HG03520 (cell line): ENCODE data around the gene HSD17B14.
"Not testable (repeated sequence)": the region's sequence is repeated elsewhere in the genome, so short reads cannot be mapped to it uniquely, and the experiment has no call there.

ENCODE experiments used
- ATAC-seq: cut with Tn5 transposase; IDR thresholded peaks from one replicate; pipeline ENCODE4 v1.9.1; 2021; ENCODE audit warnings: mild to moderate bottlenecking, moderate library complexity; ENCODE audit not compliant: unreplicated experiment

Gene HSD17B14

GRCh38 chr19:48836089-48837017, at the start of gene HSD17B14:
HSD17B14 (minus strand) TSS chr19:48836491; CDS start chr19:48836411, 80 bp downstream.
- ATAC-seq, result peak; percentile 9

DNA sequence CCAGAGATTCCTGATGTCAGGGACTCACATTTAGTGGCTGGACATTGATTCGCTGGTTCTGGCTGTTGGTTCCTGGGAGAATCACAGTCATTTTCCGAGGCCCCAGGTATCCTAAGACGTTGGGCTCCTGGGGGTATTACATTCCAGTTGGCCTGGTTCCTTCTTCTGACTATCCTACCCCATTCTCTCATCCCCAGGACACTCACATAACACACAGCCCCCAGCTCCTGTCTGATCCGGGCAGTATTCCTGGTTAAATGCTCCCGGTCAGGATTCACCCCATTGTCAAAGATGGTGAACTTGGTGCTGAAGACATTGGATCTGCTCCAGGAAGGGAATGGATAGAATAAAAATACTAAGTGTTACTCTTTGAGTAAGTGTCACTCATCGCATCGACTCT, 47.4 kb upstream of the HSD17B14 start:
- no peak for ATAC-seq

DNA sequence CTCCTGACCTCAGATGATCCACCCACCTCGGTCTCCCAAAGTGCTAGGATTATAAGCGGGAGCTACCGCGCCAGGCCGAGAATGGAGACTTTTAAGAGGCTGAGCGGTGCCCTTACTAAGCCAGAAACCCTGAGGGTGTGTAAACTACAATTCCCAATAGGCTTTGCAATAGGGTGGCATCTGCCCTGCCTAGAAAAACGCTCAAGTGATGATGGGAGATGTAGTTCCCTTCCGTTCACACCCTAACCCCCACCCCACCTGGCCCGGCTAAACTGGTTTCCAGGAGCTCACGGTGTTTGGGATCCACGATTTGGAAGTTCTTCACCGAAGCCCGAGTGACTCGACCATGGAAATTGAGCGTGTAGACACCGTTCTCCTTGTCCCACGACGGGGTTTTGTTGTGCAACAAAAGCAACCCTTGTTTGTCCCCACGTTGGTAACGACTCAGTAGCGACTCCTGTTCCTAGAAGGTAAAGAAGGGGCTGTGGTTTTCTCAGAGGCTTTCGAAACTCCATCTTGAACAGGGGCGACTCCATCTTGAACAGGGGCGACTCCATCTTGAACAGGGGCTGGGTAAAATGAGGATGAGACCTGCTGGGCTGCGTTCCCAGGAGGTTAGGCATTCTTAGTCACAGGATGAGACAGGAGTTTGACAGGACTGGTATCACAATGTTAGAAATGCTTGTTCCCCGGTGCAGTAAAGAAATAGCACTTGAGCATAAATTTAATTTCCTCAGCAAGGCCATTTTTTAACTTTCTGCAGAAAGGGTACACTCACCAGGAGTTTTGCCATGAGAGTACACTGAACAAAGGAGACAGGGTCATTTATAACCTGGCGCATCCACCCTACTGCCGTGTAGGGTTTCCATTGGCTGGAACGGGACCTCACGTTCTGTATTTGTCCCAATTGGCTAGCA, 45.7 kb upstream of the HSD17B14 start:
- ATAC-seq, result no peak

DNA sequence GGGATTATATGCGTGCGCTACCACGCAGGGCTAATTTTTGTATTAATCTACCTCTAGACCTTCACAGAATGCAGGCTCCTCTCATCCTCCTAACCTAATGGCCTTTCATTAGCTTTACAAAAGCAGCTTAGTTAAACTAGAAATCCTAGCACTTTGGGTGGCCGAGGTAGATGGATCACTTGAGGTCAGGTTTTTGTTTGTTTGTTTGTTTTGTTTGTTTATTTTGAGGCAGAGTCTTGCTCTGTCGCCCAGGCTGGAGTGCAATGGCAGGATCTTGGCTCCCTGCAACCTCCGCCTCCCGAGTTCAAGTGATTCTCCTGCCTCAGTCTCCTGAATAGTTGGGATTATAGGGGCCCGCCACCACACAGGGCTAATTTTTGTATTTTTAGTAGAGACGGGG, 43.4 kb upstream of the HSD17B14 start:
- not testable (repeated sequence) for ATAC-seq

GRCh38 chr19:48879025-48879637, 42.8 kb upstream of the HSD17B14 start:
- no peak for ATAC-seq

DNA sequence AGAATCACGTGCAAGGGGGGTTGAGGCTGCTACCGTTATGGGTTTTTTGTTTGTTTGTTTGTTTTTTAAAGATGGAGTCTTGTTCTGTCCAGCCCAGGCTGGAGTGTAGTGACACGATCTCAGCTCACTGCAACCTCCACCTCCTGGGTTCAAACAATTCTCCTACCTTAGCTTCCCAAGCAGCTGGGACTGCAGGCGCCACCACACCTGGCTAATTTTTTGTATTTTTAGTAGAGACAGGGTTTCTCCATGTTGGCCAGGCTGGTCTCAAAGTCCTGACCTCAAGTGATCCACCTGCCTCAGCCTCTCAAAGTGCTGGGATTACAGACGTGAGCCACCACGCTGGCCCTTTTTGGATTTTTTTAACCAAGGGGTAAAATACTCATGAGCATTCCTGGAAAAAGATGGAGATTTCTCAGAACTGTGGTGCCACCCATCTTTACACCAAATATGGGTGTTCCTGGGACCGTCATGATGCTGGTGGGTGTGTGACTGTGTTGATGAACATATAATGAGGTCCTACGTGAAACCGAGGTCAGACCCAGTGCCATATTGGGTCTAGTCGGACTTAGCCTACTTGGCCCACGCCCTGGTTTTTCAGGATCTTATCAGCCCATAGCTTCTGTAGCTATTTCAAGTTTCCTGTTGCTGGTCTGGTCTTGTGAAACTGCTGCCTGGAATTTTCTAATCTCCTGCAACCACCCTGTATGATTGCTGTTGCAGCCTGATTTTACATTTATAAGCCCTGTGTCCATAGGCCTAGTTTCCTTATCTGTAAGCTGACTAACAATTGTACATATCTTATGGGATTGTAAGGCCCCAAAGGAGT, 42.1 kb upstream of the HSD17B14 start:
- no peak for ATAC-seq

DNA sequence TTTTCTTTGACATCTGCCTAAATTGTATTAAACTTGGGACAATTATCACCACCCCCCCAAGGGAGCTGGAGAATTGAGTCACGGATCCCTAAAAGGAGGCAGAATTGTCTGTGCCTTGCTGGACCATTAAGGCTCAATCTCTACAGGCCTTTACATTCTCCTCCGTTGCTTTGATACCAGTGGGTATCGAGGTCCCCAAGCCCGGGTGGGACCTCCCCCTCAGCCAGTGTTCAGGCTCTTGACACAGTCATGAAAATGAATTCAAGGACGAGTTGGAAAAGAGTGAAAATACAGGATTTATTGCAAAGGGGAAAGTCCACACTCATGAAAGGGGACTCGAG, 41.5 kb upstream of the HSD17B14 start:
- ATAC-seq, result no peak

DNA sequence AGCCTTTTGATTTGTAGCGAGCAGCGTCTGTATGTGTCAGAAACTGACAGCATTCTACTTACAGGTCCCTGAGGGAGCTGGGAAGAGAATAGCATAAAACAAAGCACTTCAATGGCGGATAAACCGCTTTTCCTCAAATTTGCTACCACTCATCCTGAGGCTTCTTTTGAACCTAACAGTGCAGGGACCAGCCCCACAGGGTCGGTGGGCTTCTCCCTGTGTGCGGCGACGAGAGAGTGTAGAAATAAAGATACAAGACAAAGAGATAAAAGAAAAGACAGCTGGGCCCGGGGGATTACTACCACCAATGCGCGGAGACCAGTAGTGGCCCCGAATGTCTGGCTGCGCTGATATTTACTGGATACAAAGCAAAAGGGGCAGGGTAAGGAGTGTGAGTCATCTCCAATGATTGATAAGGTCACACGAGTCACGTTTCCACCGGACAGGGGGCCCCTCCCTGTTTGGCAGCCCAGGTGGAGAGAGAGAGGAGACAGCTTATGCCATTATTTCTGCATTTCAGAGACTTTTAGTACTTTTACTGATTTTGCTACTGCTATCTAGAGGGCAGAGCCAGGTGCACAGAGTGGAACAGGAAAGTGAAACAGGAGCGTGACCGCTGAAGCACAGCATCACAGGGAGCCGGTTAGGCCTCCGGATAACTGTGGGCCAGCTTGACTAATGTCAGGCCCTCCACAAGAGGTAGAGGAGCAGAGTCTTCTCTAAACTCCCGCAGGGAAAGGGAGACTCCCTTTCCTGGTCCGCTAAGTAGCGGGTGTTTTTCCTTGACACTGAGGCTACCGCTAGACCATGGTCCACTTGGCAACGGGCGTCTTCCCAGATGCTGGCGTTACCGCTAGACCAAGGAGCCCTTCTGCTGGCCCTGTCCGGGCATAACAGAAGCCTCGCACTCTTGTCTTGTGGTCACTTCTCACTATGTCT, 40.0 kb upstream of the HSD17B14 start:
- not testable (repeated sequence) for ATAC-seq

DNA sequence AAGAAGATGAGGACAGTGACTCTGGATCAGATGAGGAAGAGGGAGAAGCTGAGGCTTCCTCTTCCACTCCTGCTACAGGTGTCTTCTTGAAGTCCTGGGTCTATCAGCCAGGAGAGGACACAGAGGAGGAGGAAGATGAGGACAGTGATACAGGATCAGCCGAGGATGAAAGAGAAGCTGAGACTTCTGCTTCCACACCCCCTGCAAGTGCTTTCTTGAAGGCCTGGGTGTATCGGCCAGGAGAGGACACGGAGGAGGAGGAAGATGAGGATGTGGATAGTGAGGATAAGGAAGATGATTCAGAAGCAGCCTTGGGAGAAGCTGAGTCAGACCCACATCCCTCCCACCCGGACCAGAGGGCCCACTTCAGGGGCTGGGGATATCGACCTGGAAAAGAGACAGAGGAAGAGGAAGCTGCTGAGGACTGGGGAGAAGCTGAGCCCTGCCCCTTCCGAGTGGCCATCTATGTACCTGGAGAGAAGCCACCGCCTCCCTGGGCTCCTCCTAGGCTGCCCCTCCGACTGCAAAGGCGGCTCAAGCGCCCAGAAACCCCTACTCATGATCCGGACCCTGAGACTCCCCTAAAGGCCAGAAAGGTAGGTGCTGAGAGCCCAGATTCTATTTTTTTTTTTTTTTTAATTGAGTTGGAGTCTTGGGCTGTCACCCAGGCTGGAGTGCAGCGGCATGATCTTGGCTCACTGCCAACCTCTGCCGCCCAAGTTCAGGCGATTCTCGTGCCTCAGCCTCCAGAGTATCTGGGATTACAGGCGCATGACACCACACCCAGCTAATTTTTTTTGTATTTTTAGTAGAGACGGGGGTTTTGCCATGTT, 38.2 kb upstream of the HSD17B14 start:
- ATAC-seq, result no peak

GRCh38 chr19:48873476-48874302, 37.4 kb upstream of the HSD17B14 start:
- no peak for ATAC-seq

DNA sequence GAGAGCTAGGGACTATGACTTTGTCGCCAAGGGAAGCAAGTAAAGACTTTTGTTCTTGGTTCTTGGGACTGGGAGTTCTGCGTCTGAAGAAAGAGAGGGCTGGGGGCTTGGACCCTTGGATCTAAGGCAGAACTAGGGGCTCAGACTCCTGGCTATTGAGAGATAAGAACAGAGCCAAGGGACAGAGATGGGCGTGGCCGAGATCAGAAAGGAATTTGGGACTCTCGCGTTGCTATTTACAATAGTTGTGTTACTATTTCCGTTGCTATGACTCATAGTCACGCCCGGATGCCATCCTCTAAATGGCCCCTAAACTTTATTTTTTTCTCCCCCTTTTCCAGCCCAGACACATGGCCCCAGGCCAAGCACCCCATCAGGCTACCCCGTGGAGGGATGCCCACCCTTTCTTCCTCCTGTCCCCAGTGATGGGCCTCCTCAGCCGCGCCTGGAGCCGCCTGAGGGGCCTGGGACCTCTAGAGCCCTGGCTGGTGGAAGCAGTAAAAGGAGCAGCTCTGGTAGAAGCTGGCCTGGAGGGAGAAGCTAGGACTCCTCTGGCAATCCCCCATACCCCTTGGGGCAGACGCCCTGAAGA, 36.7 kb upstream of the HSD17B14 start:
- no peak for ATAC-seq

GRCh38 chr19:48872182-48872883, 36.0 kb upstream of the HSD17B14 start, which contains the start of gene PPP1R15A:
PPP1R15A (plus strand) TSS chr19:48872421; CDS start chr19:48873234, 813 bp downstream.
- ATAC-seq, result peak; percentile 46

- not testable (repeated sequence) for ATAC-seq
Measured at GRCh38 chr19:48871471-48872181, 35.3 kb upstream of the HSD17B14 start.

- ATAC-seq, result no peak
Measured at GRCh38 chr19:48870048-48870447, 33.8 kb upstream of the HSD17B14 start.

DNA sequence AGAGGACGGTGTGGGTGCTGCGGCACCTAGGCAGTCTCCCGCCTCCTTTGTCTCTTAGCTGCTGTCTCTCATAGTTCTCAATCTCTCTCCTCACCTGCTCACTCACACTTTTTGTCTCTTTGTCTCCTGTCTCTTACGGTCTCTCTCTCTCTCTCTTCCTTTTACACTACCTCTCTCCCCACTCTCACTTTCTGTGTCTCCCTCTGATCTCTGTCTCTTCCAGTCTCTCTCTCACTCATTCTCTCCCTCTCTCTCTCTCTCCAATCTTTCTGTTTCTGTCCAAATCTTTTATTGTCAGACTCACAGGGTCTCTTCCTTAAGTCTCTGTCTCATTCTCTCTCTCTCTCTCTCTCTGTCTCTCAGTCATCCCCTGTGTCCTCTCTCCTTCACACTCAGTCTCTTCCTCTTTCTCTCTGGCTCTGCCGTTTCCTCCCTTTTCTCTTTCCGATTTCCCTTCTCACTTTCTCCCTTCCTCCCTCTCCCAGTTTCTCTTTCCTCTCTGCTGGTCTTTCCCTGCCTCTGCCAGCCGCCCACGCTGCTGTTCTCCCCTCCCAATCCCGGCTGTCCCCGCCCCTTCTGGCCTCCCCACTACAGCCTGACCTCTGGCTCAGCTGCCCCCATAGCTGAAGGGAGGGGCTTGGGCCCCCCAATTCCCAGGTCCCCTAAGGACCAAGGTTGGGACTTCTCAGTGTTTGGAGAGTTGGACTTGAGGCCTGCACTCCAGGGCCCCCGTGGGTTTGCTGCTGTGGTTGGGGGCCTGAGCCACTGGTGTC, 32.0 kb upstream of the HSD17B14 start, which contains the start of gene PLEKHA4:
TSS of gene PLEKHA4 (minus strand) at position 504 of the 773 bp plus-strand sequence. CDS start 997 bp downstream, outside the sequence.
- no peak for ATAC-seq
